Muscle of back (tissue), 11 donors: ENCODE data around the gene RYK. TPM values are rescaled to one million over a fixed set of nuclear protein-coding genes. Genes with fewer than 3 reads are reported as not detected.
A peak's percentile ranks its signal among the peaks of the same experiment; 100 is the strongest.

Source experiments
- DNase-seq, 3 donors: peaks; one replicate each; pipeline versions ENCODE4 v3.0.0 to v3.0.0-alpha.2; 2013
- polyA plus RNA-seq, 10 donors: library from polyadenylated mRNA; unstranded; fragments of 120-200 nt; gene quantifications; one replicate each; pipeline ENCODE4 v1.2.1, GENCODE V29; 2013; ENCODE audit not compliant: insufficient read length in 10 of 10

RYK gene
- polyA plus RNA-seq, 10 donors, result 49.3 to 74.0 (median 61.0) TPM

DNA sequence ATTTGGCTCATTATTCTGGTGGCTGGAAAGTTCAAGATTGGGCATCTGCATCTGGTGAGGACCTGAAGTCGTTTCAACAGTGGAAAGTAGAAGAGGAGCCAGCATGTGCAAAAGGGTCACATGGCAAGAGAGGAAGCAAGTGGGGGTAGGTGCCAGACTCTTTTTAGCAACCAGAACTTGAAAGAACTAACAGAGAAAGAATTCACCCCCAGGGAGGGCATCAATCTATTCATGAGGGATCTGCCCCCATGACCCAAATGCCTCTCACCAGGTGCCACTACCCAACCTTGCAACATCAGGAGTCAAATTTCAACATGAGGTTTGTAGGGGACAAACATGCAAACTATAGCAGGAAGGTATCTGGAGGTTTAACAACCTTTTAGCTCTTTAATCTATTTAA, 10.3 kb upstream of the RYK start:
- DNase-seq, result no peak

DNA sequence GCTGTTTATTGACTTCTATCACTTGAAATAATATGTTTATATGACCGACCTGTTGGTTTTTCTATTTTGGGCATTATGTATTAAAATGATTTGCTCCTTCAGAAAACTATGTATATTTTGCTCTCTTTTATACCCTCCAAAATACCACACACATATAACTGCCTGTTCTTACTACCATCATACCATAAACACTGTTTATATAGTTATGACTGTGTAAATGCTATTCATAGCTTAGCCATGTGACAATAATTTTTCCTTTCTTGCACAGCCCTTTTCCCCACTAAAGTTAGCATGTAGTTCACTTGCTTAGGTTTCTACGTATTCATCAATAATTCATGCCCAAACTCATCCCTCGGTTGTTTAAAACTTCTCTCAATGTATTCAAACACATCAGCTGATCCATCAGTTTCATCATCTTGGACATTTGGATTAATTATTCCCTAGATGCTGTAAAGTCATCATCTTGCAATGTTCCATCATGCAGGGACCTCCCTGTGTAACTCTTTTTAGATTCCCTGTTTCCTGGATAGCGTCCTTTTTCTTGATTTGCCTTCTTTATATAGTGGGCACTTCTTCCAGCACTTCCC, 8.2 kb upstream of the RYK start:
- DNase-seq, result no peak

DNA sequence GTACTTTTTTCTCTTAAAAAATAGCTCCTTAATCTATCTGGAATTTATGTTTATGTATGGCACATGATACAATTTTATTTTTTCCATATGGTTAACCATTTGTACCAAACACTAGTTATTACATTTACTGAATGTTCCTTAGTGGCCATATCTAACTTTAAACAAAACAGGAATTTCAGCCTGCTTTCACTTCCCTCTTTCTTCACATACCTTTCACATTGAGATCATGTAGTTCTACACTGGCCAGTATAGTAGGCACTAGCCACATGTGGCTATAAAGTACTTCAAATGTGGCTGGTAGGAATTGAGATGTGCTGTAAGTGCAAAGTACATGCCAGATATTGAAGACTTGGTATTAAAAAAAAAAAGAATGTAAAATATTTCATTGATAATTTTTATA, 4.7 kb upstream of the RYK start:
- no peak for DNase-seq

DNA sequence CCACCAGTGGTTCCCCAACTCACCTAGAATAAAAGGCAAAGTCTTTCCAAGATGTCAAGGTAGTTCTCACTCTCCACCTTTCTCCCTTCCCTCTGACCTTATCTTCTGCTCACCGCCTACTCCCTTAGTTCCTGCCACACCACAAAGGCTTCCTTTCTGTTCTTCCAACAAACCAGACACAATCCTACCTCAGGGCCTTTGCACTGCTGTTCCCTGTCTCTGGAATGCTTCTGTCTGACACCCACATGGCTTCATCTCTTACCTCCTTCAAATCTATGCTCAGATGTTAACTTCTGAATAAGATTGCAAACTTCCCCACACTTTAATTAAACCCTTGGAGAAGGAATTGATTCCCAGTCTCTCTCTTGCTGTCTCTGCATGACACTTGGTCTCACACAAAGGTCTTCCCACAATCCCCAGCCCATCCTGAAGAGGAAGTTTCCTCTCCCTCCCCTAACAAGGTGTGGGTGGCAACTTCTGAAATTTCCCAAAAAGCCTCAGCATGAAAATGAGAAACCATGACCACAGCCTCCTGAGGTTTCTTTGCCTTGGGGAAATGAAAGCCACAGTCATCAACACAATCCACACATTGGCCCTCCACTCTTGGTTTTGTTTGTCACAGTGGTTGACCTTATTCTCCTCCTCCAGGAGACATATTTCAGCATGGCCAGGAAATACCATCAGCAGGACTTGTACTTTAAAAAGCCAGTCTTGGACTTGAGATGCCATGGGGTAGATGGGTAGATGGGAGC, 3.0 kb upstream of the RYK start:
- DNase-seq, result no peak

DNA sequence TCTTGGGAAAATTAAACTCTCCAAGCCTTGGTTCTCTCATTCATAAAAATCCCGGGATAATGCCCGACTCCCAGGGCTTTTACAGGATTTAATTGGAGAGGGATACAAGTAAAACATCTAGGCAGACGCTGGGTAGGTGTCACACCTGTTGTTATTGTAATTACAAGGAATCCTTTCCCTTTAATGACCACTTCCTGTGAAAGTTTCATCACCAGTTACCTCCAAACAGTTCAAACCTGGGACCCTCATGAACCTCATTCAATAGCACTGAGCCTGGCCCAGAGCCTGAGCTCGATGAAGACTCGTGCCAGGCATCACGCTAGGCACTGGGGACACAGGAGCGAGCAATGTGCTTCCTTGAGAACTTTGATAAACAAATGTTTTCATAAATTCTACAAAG, 2.1 kb upstream of the RYK start:
- no peak for DNase-seq

DNA sequence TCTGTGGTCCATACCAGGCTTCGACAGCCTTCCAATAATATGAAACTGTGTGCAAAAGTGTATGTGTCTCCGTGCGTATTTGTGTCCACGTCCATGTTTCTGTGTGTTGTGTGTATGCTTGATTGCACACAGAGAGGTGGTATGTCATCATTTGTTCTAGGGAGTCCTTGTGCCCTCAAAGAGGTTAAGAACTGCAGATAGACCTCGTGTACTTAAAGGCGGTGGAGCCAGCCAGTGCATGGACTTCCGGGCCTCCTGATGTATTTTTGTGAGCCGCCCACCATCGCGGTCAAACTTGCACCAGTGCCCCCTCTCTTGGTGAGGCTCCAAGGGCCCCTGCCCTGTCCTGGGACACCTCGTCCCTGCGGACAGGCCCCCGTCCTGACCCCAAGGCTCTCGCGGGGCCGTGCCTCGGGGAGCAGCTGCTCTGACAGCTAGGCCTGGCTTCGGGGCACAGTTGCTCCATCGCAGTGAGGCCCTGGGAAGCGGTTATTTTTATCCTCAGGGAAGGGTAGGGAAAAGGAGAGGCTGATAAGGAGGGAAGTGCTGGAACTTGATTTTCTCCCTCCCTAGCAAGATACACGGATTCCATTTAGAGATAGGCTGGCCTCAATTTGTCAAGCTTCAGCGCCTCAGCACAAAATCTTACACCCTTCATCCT, 1.2 kb upstream of the RYK start:
- peak in 2 of 3 donors; percentile 21 to 34 for DNase-seq

DNA sequence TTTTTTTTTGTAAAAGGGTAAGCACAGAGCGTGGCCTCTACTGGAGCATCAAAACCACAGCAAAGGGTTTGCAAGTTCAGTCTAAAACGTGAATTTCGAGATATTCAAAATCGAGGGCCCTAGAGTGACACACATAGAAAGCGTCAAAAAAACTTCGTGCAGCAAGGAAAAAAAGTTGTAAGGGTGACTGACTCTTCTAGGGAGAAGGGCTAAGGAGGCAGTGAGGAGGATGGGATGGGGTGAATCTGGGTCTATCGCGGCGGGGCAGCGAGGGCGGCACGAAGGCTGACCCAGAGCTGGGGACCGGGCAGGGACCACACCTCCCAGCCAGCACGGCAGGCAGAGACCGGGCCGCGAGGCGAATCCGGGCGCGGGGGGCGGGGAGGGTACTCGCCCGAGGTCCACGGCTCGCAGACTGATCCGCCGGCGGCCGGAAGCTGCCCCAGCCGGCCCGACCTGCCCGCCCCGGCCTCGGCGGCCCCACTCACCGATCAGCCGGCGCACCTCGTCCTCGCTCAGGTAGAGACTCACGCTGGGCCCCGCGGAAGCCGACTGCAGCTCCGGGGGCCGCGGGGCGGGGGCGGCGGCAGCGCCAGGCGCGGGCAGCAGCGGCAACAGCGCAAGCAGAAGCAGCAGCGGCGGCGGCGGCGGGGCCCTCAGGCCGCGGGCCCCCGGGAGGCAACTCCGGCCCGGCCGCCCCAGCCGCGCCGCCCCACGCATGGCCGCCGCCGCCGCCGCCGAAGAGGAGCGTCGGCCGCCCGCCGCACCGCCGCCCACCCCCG, 533 bp downstream of the RYK start:
- DNase-seq, result peak; percentile 28 to 83 (median 52)

DNA sequence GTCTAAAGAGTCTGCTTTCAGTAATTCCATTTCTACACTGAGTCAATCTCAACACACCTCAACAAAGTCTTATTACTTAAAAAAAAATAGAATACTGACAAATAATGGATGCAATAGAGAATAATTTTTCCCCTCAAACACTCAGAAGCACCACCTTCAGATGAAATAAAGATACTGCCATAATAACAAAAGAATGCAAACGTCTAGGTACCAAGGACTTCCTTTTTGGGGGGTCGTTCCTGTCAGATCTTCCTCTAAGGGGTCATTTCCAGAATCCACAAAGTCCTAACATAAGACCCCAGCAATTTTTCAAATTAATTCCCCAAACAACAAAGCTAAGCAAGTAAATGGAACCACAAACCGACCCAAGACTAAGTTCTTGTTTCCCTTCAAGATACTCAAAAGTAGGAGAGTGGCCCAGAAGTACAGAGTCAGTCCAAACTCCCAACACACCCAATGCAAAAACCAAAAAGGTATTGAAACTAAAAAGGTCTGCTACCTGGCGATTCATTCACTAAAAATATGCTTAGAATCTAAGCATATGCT, 1.3 kb downstream of the RYK start:
- DNase-seq, result peak in 1 of 3 donors; percentile 44

DNA sequence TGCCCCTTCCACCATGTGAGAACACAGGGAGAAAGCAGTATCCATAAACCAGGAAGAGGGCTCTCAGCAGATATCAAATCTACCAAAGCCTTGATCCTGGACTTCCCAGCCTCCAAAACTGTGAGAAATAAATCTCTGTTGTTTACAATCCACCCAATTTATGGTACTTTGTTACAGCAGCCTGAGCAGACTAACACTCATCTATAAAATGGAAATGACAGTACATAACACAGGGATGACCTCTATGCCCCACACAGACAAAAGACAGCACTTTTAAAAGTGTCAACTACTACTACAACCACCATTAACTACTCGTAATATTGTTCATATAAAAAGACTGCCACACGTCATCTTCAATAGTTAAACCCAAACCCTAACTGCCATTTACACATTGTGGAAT, 5.7 kb downstream of the RYK start:
- DNase-seq, result no peak

DNA sequence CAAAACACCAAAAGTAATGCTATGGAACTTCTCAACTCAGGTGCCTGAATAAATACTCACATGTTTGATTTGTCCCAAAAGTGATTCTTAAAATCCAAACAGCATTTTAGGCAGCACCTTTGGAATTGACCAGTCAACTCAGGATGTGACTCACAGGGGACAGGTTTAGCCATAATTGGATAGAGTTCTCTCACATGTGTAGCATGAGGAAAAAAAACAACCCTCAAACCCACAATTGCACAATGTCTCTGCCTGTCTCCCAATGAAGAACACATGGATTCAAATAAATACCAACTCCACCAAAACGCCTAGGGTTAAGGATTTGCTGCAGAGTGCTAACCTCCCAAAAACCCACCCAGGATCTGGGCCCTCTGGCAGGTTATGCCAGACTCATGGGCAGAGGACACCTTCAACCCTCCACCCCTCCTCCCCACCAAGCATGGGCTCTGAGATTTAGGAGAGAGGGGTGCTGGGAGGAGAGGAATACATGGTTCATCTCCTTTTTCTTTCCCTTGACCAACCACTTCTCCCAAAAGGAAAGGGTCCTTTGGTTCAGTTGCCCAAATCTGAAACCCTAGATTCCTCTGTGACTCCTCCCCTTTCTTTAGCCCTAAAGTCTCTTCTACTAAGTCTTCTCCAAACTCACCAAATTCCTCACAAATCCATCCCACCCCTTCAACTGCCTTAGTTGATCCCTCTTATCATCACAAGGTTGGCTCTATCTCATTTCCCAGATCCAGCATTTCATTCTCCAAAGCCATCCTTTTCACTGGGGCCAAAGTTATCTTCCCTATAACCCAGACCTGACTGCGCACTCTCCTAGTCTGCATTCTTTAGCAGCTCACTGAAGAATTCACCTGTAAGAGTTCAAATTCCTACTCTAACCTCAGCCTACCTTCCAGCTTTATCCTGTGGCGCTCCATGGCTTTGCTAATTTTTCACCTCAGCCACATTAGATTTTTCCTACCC, 7.7 kb downstream of the RYK start:
- DNase-seq, result peak in 1 of 3 donors; percentile 66

DNA sequence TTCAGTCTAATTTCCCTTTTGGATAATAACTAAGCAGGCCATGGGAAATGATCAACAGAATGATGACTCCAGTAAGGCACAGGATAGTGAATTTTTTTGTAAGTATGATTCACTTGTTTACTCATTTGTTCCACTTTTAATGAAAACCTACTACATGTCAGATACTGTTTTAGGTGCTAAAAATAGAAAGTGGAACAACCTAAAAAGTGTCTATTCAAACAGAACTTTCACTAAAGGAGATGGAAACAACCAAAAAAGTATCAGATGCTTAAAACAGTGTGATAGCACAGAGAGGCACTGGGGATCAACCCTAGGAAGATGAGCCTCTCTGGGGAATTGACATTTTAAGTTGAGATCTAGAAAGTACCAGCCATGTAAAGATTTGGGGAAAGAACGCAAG, 11.1 kb downstream of the RYK start:
- no peak for DNase-seq

DNA sequence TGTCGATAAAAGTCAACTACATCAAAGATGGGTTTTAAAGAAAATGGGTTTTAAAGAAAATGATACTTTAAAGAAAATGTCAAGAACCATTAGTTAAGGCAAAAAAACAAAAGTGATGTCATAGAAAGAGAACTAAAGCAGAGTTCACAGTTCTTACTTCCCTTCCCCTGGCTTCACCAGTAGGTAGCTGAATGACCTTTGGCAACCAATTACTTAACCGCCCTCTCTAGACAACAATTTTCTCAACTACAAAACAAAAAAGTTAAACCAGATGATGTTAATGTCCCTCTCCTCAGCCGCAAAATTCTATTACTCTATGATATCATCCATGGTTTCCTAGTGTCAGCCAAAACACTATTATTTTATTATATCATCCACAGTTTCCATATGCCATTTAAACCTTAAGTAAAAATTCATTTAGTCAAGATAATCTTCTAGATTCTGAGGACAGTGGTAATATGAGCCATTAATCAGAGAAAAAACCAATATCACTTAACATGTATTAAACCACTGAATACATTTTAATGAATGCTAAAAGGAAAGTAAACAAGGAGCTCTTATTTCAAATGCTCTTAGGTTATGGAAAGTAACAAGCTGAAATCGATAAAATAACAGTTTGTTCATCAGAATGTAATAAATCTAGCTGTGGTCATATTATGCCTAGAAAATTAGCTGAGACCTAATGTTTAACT, 13.1 kb downstream of the RYK start:
- peak in 1 of 3 donors; percentile 55 for DNase-seq

DNA sequence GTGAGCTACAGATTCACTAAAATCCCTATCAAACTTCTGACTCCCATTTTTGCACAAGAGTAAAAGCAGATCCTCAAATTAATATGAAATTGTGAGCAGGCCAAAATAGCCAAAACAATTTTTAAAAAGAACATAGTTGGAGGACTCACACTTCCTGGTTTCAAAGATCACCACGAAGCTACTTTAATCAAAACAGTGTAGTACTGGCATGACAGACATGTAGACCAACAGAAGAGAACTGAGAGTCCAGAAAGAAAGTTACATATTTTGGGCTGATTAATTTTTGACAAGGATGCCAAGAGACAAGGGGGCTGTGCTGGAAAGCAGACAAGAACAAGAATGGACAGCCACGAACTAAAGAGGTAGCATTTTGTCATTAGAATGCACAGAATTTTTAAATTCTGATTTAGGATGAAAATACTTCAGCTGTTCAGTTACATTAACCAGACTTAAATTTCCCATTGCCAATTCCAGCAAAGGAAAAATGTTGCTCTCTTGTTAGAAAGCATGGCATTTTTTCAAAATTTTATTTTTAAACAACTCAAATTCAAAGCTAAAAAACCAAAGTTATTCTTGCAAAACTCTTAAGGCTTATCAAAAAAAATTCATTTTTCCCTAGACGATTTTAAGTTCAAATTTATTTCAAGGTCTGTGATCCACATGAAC, 14.0 kb downstream of the RYK start:
- DNase-seq, result peak in 1 of 3 donors; percentile 24

DNA sequence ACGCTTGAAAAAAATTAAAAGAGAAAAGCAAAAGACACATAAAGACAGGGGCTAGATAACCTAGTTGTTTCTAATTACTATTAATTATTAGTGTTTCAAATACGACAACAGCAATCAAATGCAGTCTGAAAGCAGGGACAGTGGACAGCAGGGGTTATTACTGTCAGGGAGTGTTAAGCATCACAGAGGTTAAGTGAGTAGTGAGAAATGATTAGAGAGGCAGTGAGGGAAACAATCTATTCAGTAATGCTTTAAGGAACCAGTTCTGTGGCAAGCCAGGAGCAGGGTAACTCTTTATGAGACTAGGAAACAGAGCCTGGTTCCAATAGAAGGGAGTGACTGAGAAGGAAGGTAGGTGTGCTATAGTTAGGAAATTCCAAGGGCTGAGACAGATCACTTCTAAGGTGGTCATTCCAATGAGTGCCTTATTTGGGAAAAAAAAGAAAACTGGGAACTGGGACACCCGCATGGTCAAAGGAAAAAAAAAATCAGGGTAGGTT, 15.0 kb downstream of the RYK start:
- no peak for DNase-seq

DNA sequence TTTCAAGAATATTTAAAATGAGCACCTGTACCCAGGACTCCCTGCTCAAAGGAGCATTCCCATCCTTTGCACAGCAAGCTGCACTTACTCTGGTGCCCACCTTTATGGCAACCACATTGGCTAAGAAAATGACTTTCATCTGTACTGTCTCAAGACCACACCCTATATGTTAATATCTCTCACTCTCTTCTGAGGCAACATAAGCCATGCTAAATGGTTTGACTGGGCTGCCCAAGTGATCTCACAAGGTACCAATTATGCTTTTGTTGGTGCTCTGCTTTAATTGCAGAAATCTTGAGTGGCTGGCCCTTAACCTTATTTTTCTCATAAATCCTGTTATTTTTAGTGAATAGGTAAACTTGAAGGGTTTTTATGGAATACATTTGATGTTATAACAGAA, 17.7 kb downstream of the RYK start:
- DNase-seq, result no peak

DNA sequence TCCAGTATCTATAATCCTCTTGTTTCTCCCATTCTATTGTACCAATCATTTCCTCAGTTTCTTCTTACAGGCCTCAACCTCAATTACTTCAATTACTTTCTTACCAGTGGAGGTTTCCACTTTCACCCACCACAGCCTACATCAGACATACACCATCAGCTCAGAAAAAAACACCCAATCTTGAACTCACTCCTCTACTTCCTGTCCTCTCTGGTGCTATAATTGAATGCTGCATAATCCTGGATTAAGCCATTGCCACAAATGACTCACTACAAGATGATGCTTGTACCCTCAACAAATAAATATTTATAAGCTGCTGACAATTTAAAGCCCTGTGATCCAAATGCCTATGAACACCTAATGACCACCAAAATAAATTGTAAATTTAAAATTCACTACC, 18.5 kb downstream of the RYK start:
- no peak for DNase-seq

DNA sequence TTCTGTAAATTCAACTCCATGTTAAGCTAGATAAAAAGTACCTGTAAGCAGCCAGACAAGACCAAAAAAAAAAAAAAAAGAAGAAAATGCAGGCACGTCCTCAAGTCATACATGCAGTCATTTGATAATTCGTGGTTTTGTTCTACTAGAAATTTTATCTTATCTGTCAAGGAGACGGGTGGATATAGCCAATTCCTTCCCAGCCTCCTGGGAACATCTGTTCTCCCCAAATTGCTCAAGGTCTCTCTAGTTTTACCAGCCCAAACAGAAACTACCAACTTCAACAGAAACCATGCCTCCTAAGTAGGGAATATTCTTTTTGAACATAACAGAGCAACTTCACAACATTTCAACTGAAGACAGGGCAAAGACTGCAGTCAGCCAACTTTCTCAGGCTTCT, 19.5 kb downstream of the RYK start:
- DNase-seq, result no peak

DNA sequence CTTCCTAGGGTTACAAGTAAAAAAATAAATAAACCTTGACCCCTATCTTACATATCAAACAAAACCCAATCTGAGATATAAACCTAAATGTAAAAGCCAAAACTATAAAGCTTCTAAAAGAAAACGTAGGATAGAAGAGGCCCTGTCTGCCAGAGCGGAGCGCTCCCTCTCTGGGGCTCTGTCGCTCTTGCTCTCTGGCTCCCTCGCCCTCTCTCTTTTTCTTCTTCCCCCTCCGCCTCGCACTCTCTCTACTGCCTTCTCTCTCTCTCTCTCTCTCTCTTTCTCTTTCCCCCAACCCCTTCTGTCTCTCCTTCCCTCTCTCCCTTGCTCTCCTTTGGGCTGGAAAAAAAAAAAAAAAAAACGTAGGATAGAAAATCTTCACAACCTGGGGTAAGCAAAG, 21.6 kb downstream of the RYK start:
- no peak for DNase-seq

DNA sequence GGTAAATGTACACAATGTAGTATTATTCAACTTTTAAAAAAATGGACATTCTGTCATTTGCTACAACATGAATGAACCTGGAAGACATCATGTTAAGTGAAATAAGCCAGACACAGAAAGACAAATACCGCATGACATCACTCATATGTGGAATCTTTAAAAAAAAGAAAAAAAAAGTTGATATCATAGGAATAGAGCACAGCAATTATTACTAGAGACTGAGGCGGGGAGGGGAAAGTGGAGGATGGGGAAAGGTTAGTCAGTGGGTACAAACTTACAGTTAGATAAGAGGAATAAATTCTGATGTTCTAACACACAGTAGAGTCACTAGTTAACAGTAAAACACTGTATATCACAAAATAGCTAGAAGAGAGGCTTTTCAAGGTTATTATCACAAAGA, 22.2 kb downstream of the RYK start:
- no peak for DNase-seq

DNA sequence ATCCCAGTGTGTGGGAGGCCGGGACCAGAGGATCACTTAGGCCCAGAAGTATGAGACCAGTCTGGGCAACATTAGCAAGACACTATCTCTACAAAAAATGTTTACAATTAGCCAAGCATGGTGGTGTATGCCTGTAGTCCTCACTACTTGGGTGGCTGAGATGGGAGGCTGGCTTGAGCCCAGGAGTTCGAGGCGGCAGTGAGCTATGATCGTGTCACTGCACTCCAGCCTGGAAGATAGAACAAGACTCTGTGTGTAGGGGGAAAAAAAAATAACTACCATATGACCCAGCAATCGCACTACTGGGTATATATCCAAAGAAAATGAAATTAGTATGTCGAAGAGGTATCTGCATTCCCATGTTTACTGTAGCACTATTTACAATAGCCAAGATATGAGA, 22.6 kb downstream of the RYK start:
- no peak for DNase-seq
